ENCODE measurements around the gene TACSTD2. TPM values are rescaled to one million over a fixed set of nuclear protein-coding genes. Genes with fewer than 3 reads are reported as not detected.

Gene TACSTD2
- total RNA-seq, 1 experiment from 2014 or later = 0.28 TPM

DNA sequence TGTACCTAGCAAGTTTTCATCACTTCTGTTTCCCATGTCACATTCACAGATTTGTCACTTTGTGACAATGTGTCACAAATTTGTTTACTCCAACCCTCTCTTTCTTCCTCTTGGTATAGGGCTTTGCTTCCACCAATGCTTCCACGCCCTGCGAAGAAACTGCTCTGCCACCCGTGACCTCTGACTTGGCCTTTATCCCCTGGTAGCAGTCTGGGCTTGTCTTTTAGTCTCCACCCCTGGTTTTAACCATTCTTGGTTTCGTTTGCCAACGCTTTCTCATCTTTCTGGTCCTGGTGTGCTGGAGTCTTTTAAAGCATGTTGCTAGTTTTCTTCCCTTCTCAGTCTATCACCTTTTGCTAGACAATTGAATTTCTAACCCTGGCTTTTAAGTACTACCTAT, 8.1 kb downstream of the TACSTD2 start:
- in situ Hi-C loops (cut with HindIII; ENCODE audit: low pct_unique_long_range_greater_than_20kb, low sequenced_read_pairs) = no loop called here
- CTCF ChIA-PET = no interaction called here
- BruUV-seq (replicated peaks) = no TSS peak
- Histone ChIP-seq H3K27ac (ENCODE audit: low read length) (no peak overlapping the region), H3K4me1 (ENCODE audit: control insufficient read depth, insufficient read depth, low read length) (no peaks in the 10 kb centered on the region), H3K9me3 (ENCODE audit: control insufficient read depth, insufficient read depth, low read depth, low read length) (no peaks in the 10 kb centered on the region), H3K27me3 (ENCODE audit: control insufficient read depth, insufficient read depth, low read length) (peaks cover 33% of the 10 kb centered on the region), H3K36me3 (ENCODE audit: control insufficient read depth, insufficient read depth, low read length) (no peaks in the 10 kb centered on the region), H3K4me3 (ENCODE audit: low read depth in 2 of 2, low read length in 2 of 2) (no peak overlapping the region)
- DNase-seq (ENCODE audit: low read depth, low spot score) = no peak
- intact Hi-C loops (cut with micrococcal nuclease; ENCODE audit: unreplicated experiment) = no loop called here
- POLR2A ChIA-PET = no interaction called here
- no peak for TF ChIP-seq POLR2AphosphoS5 (IDR thresholded peaks at IDR 0.05; ENCODE audit: low read depth, low read length)
- TF ChIP-seq, protein P1, sequence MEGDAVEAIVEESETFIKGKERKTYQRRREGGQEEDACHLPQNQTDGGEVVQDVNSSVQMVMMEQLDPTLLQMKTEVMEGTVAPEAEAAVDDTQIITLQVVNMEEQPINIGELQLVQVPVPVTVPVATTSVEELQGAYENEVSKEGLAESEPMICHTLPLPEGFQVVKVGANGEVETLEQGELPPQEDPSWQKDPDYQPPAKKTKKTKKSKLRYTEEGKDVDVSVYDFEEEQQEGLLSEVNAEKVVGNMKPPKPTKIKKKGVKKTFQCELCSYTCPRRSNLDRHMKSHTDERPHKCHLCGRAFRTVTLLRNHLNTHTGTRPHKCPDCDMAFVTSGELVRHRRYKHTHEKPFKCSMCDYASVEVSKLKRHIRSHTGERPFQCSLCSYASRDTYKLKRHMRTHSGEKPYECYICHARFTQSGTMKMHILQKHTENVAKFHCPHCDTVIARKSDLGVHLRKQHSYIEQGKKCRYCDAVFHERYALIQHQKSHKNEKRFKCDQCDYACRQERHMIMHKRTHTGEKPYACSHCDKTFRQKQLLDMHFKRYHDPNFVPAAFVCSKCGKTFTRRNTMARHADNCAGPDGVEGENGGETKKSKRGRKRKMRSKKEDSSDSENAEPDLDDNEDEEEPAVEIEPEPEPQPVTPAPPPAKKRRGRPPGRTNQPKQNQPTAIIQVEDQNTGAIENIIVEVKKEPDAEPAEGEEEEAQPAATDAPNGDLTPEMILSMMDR (IDR thresholded peaks at IDR 0.05) = no peak
- TF ChIP-seq, protein P2, sequence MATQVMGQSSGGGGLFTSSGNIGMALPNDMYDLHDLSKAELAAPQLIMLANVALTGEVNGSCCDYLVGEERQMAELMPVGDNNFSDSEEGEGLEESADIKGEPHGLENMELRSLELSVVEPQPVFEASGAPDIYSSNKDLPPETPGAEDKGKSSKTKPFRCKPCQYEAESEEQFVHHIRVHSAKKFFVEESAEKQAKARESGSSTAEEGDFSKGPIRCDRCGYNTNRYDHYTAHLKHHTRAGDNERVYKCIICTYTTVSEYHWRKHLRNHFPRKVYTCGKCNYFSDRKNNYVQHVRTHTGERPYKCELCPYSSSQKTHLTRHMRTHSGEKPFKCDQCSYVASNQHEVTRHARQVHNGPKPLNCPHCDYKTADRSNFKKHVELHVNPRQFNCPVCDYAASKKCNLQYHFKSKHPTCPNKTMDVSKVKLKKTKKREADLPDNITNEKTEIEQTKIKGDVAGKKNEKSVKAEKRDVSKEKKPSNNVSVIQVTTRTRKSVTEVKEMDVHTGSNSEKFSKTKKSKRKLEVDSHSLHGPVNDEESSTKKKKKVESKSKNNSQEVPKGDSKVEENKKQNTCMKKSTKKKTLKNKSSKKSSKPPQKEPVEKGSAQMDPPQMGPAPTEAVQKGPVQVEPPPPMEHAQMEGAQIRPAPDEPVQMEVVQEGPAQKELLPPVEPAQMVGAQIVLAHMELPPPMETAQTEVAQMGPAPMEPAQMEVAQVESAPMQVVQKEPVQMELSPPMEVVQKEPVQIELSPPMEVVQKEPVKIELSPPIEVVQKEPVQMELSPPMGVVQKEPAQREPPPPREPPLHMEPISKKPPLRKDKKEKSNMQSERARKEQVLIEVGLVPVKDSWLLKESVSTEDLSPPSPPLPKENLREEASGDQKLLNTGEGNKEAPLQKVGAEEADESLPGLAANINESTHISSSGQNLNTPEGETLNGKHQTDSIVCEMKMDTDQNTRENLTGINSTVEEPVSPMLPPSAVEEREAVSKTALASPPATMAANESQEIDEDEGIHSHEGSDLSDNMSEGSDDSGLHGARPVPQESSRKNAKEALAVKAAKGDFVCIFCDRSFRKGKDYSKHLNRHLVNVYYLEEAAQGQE (IDR thresholded peaks at IDR 0.05; ENCODE audit: insufficient read depth in 1 of 2, low read depth in 2 of 2, low read length in 1 of 2) = no peak
- TF ChIP-seq TCF7L2 (IDR thresholded peaks at IDR 0.05; ENCODE audit: low read depth, low read length) = no peak
- no peak for TF ChIP-seq SIN3A (IDR thresholded peaks at IDR 0.05; ENCODE audit: borderline replicate concordance, insufficient read depth, low read depth, low read length)
- ATAC-seq = no peak

DNA sequence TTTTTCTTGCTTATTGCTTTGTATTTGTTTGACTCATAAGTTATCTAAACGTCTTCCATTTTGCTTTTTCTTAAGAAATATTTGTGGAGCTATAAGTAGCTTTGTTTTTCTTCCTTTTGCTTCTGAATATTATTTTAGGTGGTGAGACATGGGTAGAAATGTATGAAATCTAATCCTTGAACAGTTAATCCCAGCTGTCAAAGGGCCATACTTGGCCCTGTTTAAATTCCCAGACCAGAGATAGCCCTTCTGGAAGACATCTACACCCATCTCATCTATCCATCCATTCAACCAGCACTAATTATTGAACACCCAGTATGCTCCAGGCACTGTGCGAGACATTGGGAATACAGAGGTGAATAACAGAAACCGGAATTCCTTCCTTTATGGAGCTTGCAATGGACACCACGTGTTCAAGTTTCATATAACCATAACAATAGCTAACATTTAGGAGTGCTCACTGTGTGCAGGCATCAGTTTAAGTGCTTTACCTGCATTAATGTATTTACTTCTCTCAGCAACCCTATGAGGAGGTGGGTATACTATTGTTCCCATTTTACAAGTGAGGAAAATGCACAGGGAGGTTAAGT, 8.7 kb downstream of the TACSTD2 start:
- ATAC-seq = no peak
- CTCF ChIA-PET = no interaction called here

More for the DNA sequence above, 8.7 kb downstream of the TACSTD2 start:
- POLR2A ChIA-PET = no interaction called here
- BruUV-seq (replicated peaks) = no TSS peak
- H3K4me3 ChIP-seq (ENCODE audit: low read depth in 2 of 2, low read length in 2 of 2) = no peak overlapping the region
- H3K4me1 ChIP-seq (ENCODE audit: control insufficient read depth, insufficient read depth, low read length) = no peaks in the 10 kb centered on the region
- DNase-seq (ENCODE audit: low read depth, low spot score) = no peak
- peaks cover 28% of the 10 kb centered on the region for H3K27me3 ChIP-seq (ENCODE audit: control insufficient read depth, insufficient read depth, low read length)
- no peaks in the 10 kb centered on the region for H3K36me3 ChIP-seq (ENCODE audit: control insufficient read depth, insufficient read depth, low read length)
- TF ChIP-seq POLR2AphosphoS5 (IDR thresholded peaks at IDR 0.05; ENCODE audit: low read depth, low read length) (no peak), TCF7L2 (IDR thresholded peaks at IDR 0.05; ENCODE audit: low read depth, low read length) (no peak), SIN3A (IDR thresholded peaks at IDR 0.05; ENCODE audit: borderline replicate concordance, insufficient read depth, low read depth, low read length) (no peak)
- TF ChIP-seq, protein P2 (IDR thresholded peaks at IDR 0.05; ENCODE audit: insufficient read depth in 1 of 2, low read depth in 2 of 2, low read length in 1 of 2) = no peak
- TF ChIP-seq, protein P1 (IDR thresholded peaks at IDR 0.05) = no peak
- intact Hi-C loops (cut with micrococcal nuclease; ENCODE audit: unreplicated experiment) = no loop called here
- H3K27ac ChIP-seq (ENCODE audit: low read length) = no peak overlapping the region
- no peaks in the 10 kb centered on the region for H3K9me3 ChIP-seq (ENCODE audit: control insufficient read depth, insufficient read depth, low read depth, low read length)
- in situ Hi-C loops (cut with HindIII; ENCODE audit: low pct_unique_long_range_greater_than_20kb, low sequenced_read_pairs) = no loop called here

Measured in Panc1 (cell line).